ENCODE results near the gene PCDHA8.
"Not testable (repeated sequence)": the region's sequence is repeated elsewhere in the genome, so short reads cannot be mapped to it uniquely, and the experiment has no call there.

Gene PCDHA8, protein sequence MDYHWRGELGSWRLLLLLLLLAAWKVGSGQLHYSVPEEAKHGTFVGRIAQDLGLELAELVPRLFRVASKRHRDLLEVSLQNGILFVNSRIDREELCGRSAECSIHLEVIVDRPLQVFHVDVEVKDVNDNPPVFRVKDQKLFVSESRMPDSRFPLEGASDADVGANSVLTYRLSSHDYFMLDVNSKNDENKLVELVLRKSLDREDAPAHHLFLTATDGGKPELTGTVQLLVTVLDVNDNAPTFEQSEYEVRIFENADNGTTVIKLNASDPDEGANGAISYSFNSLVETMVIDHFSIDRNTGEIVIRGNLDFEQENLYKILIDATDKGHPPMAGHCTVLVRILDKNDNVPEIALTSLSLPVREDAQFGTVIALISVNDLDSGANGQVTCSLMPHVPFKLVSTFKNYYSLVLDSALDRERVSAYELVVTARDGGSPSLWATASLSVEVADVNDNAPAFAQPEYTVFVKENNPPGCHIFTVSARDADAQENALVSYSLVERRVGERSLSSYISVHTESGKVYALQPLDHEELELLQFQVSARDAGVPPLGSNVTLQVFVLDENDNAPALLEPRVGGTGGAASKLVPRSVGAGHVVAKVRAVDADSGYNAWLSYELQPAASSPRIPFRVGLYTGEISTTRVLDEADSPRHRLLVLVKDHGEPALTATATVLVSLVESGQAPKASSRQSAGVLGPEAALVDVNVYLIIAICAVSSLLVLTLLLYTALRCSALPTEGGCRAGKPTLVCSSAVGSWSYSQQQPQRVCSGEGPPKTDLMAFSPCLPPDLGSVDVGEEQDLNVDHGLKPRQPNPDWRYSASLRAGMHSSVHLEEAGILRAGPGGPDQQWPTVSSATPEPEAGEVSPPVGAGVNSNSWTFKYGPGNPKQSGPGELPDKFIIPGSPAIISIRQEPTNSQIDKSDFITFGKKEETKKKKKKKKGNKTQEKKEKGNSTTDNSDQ

DNA sequence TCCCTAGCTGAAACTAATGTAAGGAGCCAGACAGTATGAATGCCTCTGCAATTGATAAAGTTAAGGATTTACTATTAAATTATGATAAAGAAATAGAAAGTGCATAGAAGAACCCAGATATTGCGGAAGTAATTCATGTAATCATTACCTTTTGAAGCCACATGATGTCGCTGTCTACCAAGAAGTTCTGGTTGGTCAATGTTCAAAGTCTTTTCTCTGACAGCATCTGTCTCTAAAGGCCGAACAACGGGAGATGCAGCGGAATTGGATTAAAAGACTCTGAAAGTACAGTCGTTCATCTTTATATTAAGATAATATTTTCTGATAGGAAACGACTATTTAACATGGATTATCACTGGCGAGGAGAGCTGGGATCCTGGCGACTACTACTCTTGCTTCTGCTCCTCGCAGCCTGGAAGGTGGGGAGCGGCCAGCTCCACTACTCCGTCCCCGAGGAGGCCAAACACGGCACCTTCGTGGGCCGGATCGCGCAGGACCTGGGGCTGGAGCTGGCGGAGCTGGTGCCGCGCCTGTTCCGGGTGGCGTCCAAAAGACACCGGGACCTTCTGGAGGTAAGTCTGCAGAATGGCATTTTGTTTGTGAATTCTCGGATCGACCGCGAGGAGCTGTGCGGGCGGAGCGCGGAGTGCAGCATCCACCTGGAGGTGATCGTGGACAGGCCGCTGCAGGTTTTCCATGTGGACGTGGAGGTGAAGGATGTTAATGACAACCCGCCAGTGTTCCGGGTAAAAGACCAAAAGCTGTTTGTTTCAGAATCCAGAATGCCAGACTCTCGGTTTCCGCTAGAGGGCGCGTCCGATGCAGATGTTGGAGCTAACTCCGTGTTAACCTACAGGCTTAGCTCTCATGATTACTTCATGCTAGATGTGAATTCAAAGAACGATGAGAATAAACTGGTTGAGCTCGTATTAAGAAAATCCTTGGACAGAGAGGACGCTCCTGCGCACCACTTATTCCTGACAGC, at the start of gene PCDHA8:
Gene PCDHA8 (plus strand): TSS at position 210 of the 985 bp plus-strand sequence. CDS start 135 bp downstream, at position 345.
- no peak for DNase-seq (ENCODE audit: low spot score)

DNA sequence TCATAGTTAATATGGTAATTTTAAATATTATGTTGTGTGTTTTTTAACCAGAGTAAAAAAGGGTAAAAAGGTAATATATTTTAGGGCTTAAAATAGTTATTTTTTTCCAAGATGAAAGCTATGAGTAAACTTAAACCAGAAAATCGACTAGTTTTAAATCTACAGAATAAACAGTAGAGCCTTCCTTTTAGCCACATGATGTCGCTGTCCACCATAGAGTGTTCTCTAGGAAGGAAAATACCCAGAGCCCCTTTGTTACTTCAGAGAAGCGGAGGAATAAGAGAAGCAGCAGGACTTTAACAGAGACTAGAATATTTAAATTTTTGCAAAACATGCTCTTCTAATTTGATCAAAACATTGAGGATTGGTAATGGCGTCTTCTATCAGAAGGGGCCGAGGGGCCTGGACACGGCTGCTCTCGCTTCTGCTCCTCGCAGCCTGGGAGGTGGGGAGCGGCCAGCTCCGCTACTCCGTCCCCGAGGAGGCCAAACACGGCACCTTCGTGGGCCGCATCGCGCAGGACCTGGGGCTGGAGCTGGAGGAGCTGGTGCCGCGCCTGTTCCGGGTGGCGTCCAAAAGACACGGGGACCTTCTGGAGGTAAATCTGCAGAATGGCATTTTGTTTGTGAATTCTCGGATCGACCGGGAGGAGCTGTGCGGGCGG, 46.3 kb upstream of the PCDHA8 start, which contains the start of gene PCDHA2:
Gene PCDHA2 (plus strand): TSS at position 258 of the 664 bp plus-strand sequence.
- no peak for DNase-seq (ENCODE audit: low spot score)

DNA sequence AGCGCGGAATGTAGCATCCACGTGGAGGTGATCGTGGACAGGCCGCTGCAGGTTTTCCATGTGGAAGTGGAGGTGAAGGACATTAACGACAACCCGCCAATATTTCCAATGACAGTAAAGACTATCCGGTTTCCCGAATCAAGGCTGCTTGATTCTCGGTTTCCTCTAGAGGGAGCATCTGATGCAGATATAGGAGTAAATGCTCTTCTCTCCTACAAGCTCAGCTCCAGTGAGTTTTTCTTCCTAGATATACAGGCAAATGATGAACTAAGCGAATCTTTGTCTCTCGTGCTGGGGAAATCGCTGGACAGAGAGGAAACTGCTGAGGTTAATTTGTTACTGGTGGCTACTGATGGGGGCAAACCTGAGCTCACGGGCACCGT, 45.7 kb upstream of the PCDHA8 start:
- no peak for DNase-seq (ENCODE audit: low spot score)

DNA sequence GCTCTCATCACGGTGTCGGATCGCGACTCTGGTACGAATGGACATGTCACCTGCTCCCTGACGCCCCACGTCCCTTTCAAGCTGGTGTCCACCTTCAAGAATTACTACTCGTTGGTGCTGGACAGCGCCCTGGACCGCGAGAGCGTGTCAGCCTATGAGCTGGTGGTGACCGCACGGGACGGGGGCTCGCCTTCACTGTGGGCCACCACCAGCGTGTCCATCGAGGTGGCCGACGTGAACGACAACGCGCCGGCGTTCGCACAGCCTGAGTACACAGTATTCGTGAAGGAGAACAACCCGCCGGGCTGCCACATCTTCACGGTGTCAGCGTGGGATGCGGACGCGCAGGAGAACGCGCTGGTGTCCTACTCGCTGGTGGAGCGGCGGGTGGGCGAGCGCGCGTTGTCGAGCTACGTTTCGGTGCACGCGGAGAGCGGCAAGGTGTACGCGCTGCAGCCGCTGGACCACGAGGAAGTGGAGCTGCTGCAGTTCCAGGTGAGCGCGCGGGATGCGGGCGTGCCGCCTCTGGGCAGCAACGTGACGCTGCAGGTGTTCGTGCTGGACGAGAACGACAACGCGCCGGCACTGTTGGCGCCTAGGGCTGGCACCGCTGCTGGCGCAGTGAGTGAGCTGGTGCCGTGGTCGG, 44.8 kb upstream of the PCDHA8 start:
- DNase-seq (ENCODE audit: low spot score) = not testable (repeated sequence)

DNA sequence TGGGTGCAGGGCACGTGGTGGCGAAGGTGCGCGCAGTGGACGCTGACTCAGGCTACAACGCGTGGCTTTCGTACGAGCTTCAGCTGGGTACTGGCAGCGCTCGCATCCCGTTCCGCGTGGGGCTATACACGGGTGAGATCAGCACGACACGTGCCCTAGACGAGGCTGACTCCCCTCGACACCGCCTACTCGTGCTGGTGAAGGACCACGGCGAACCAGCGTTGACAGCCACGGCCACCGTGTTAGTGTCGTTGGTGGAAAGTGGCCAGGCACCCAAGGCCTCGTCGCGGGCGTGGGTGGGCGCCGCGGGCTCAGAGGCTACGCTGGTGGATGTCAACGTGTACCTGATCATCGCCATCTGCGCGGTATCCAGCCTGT, 44.3 kb upstream of the PCDHA8 start:
- DNase-seq (ENCODE audit: low spot score) = no peak

DNA sequence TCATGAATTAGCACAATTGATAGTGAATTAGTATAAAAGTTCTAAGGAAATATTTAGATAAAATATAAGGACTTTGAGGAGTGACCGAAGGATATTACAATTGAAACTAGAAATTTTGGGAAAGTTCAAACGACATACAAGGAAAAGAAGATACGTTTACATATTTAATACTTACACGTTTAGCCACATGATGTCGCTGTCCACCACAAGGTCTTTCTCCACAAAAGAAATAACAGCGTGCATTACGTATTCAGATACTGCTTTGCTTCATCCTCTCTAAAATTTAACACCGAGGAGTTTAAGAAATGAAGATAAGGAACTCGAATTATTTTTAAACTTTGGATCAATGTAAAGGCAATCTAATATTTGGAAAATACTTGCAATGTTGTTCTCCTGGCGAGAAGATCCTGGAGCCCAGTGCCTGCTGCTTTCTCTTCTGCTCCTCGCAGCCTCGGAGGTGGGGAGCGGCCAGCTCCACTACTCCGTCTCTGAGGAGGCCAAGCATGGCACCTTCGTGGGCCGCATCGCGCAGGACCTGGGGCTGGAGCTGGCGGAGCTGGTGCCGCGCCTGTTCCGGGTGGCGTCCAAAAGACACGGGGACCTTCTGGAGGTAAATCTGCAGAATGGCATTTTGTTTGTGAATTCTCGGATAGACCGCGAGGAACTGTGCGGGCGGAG, 40.0 kb upstream of the PCDHA8 start, which contains the start of gene PCDHA3:
Gene PCDHA3 (plus strand): TSS at position 242 of the 678 bp plus-strand sequence.
- DNase-seq (ENCODE audit: low spot score) = no peak

DNA sequence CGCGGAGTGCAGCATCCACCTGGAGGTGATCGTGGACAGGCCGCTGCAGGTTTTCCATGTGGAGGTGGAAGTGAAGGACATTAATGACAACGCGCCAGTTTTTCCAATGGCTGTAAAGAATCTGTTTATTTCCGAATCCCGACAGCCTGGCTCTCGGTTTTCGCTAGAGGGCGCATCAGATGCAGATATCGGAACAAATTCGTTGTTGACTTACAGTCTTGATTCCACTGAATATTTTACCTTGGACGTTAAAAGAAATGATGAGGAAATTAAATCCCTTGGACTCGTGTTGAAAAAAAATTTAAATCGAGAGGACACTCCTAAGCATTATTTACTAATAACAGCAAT, 39.5 kb upstream of the PCDHA8 start:
- DNase-seq (ENCODE audit: low spot score) = no peak

DNA sequence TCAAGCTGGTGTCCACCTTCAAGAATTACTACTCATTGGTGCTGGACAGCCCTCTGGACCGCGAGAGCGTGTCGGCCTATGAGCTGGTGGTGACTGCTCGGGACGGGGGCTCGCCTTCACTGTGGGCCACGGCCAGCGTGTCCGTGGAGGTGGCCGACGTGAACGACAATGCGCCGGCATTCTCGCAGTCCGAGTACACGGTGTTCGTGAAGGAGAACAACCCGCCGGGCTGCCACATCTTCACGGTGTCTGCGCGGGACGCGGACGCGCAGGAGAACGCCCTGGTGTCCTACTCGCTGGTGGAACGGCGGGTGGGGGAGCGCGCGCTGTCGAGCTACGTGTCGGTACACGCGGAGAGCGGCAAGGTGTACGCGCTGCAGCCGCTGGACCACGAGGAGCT, 38.6 kb upstream of the PCDHA8 start:
- DNase-seq (ENCODE audit: low spot score) = not testable (repeated sequence)

DNA sequence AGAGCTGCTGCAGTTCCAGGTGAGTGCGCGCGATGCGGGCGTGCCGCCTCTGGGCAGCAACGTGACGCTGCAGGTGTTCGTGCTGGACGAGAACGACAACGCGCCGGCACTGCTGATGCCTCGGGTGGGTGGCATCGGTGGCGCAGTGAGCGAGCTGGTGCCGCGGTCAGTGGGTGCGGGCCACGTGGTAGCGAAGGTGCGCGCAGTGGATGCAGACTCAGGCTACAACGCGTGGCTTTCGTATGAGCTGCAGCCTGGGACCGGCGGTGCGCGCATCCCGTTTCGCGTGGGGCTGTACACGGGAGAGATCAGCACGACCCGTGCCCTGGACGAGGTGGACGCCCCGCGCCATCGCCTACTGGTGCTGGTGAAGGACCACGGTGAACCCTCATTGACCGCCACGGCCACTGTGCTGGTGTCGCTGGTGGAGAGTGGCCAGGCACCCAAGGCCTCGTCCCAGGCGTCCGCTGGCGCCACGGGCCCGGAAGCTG, 38.2 kb upstream of the PCDHA8 start:
- DNase-seq (ENCODE audit: low spot score) = no peak

DNA sequence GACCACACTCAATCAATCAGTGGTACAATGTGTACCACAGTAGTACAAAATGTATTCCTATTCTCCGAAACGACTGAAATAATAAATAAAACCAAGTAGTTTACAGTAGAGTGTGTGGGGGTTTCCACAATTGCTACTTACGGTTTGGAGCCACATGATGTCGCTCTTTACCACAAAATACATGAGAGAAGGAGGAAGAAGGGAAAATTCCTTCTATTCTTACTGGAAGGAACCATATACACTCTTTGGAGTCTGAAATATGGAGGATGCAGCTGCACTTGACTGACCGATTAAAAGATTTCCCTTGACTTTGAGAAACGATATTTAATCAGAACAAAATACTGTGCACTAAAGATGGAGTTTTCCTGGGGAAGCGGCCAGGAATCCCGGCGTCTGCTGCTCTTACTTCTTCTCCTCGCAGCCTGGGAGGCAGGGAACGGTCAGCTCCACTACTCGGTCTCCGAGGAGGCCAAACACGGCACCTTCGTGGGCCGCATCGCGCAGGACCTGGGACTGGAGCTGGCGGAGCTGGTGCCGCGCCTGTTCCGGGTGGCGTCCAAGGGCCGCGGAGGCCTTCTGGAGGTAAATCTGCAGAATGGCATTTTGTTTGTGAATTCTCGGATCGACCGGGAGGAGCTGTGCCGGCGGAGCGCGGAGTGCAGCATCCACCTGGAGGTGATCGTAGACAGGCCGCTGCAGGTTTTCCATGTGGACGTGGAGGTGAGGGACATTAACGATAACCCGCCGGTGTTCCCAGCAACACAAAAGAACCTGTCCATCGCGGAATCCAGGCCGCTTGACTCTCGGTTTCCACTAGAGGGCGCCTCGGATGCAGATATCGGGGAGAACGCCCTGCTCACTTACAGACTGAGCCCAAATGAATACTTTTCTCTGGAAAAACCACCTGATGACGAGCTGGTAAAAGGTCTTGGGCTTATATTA, 33.9 kb upstream of the PCDHA8 start, which contains the start of gene PCDHA4:
Gene PCDHA4 (plus strand): TSS at position 235 of the 942 bp plus-strand sequence.
- DNase-seq (ENCODE audit: low spot score) = peak; percentile 8

DNA sequence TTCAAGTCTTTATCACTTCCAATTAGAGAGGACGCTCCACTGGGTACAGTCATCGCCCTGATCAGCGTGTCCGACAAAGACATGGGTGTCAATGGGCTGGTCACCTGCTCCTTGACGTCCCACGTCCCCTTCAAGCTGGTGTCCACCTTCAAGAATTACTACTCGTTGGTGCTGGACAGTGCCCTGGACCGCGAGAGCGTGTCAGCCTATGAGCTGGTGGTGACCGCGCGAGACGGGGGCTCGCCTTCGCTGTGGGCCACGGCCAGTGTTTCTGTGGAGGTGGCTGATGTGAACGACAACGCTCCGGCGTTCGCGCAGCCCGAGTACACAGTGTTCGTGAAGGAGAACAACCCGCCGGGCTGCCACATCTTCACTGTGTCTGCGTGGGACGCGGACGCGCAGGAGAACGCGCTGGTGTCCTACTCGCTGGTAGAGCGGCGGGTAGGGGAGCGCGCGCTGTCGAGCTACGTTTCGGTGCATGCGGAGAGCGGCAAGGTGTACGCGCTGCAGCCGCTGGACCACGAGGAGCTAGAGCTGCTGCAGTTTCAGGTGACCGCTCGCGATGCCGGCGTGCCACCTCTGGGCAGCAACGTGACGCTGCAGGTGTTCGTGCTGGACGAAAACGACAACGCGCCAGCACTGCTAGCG, 32.6 kb upstream of the PCDHA8 start:
- DNase-seq (ENCODE audit: low spot score) = not testable (repeated sequence)

DNA sequence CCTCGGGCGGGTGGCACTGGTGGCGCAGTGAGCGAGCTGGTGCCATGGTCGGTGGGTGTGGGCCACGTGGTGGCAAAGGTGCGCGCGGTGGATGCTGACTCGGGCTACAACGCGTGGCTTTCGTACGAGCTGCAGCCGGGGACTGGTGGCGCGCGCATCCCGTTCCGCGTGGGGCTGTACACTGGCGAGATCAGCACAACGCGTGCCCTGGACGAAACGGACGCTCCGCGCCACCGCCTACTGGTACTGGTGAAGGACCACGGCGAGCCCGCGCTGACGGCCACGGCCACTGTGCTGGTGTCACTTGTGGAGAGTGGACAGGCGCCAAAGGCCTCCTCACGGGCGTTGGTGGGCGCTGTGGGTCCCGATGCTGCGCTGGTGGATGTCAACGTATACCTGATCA, 32.1 kb upstream of the PCDHA8 start:
- DNase-seq (ENCODE audit: low spot score) = no peak

DNA sequence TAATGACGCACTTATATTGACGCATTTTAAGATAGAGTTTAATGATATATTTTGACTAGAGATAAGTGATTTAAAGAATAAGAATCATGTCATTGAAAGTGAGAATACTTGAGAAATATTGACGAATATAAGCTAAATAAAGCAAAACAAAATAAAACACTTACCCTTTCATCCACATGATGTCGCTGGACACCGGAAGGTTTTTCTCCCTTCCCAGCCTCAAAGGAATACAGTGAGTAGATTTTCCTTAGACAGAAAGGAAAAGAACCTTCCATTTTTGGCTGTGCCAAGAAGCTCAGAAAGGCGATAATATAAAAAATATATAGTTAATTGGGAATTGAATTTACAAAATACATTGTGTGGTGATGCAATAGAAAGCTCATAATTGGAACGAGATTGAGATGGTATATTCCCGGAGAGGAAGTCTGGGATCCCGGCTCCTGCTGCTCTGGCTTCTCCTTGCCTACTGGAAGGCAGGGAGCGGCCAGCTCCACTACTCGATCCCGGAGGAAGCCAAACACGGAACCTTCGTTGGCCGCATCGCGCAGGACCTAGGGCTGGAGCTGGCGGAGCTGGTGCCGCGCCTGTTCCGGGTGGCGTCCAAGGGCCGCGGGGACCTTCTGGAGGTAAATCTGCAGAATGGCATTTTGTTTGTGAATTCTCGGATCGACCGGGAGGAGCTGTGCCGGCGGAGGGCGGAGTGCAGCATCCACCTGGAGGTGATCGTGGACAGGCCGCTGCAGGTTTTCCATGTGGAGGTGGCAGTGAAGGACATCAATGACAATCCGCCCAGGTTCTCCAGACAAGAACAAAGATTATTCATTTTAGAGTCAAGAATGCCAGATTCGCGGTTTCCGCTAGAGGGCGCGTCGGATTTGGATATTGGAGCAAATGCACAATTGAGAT, 19.4 kb upstream of the PCDHA8 start, which contains the start of gene PCDHA5:
Gene PCDHA5 (plus strand): TSS at position 239 of the 906 bp plus-strand sequence.
- no peak for DNase-seq (ENCODE audit: low spot score)

DNA sequence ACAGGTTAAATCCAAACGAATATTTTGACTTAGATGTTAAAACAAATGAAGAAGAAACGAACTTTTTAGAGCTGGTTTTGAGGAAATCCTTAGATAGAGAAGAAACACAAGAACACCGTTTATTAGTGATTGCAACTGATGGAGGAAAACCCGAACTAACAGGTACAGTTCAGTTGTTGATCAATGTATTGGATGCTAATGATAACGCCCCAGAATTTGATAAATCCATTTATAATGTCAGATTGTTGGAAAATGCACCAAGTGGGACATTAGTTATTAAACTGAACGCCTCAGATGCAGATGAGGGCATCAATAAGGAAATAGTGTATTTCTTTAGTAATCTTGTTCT, 18.7 kb upstream of the PCDHA8 start:
- no peak for DNase-seq (ENCODE audit: low spot score)

DNA sequence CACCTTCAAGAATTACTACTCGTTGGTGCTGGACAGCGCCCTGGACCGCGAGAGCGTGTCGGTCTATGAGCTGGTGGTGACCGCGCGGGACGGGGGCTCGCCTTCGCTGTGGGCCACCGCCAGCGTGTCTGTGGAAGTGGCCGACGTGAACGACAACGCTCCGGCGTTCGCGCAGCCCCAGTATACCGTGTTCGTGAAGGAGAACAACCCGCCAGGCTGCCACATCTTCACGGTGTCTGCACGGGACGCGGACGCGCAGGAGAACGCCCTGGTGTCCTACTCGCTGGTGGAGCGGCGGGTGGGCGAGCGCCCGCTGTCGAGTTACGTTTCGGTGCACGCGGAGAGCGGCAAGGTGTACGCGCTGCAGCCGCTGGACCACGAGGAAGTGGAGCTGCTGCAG, 18.0 kb upstream of the PCDHA8 start:
- DNase-seq (ENCODE audit: low spot score) = not testable (repeated sequence)

DNA sequence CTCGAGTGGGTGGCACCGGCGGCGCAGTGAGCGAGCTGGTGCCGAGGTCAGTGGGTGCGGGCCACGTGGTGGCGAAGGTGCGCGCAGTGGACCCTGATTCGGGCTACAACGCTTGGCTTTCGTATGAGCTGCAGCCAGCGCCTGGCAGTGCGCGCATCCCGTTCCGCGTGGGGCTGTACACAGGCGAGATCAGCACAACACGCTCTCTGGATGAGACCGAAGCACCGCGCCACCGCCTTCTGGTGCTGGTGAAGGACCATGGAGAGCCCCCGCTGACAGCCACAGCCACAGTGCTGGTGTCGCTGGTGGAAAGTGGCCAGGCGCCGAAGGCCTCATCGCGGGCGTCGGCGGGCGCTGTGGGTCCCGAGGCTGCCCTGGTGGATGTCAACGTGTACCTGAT, 17.5 kb upstream of the PCDHA8 start:
- DNase-seq (ENCODE audit: low spot score) = no peak

Measured in hematopoietic multipotent progenitor cell treated with erythropoietin and hydrocortisone succinate and interleukin-3 and kit ligand, for 17 days (in vitro differentiated cells).